OCI-LY3 (cell line): ENCODE results near the gene BCL7A.

Experiments
- H2AFZ ChIP-seq: fragments of 200-600, 300-600 bp; shearing (Covaris generic); 2 replicates; pipeline ENCODE4 v1.6.0; 2014; ENCODE audit warnings: antibody characterized with exemption, low read depth, low read length
- H3K27ac ChIP-seq: fragments of 200-600, 300-600 bp; sonication (generic); 2 replicates; pipeline ENCODE4 v1.5.1; 2014; ENCODE audit warnings: mild to moderate bottlenecking, low read length, moderate library complexity, mixed read lengths
- H3K27me3 ChIP-seq: fragments of 200-600, 300-600 bp; sonication (generic); 2 replicates; pipeline ENCODE4 v1.6.1; 2014; ENCODE audit warnings: low read depth, low read length, mixed read lengths
- H3K36me3 ChIP-seq: fragments of 200-600, 300-600 bp; sonication (generic); replicated peaks from 2 replicates; pipeline ENCODE3; 2014; ENCODE audit warnings: low read depth, low read length, mixed read lengths
- H3K4me1 ChIP-seq: fragments of 300-600, 200-600 bp; sonication (generic); 2 replicates; pipeline ENCODE4 v1.6.1; 2014; ENCODE audit warnings: low read length, mixed read lengths
- H3K4me2 ChIP-seq: fragments of 200-600, 300-600 bp; sonication (generic); 2 replicates; pipeline ENCODE4 v1.6.1; 2014; ENCODE audit warnings: low read length, mixed read lengths
- H3K4me3 ChIP-seq: fragments of 300-600, 200-600 bp; sonication (generic); 2 replicates; pipeline ENCODE4 v1.5.1; 2014; ENCODE audit warnings: antibody characterized with exemption, mild to moderate bottlenecking, low read length, moderate library complexity
- H3K79me2 ChIP-seq: fragments of 300-600, 200-600 bp; shearing (Covaris generic); 2 replicates; pipeline ENCODE4 v1.6.1; 2014; ENCODE audit warnings: mild to moderate bottlenecking, low read length, mixed read lengths
- H3K9ac ChIP-seq: fragments of 300-600, 200-600 bp; shearing (Covaris generic); 2 replicates; pipeline ENCODE4 v1.6.0; 2014; ENCODE audit warnings: mild to moderate bottlenecking, low read length, moderate library complexity
- H3K9me3 ChIP-seq: fragments of 200-600, 300-600 bp; shearing (Covaris generic); 2 replicates; pipeline ENCODE4 v1.6.1; 2014; ENCODE audit warnings: low read length, mixed read lengths; ENCODE audit not compliant: insufficient read depth
- H4K20me1 ChIP-seq: fragments of 200-600, 300-600 bp; sonication (generic); 2 replicates; pipeline ENCODE4 v1.6.1; 2016; ENCODE audit warnings: low read length, mixed read lengths; ENCODE audit not compliant: insufficient read depth
- EZH2phosphoT487 ChIP-seq: fragments of 200-600 bp; shearing (Covaris generic); IDR thresholded peaks from 2 replicates; pipeline ENCODE4 v1.6.1; 2018; ENCODE audit warnings: antibody characterized with exemption, mixed run types, low read depth
- TF ChIP-seq, protein P1 (sequence below): fragments of 200-600, 300-600 bp; sonication (generic); IDR thresholded peaks from 2 replicates; pipeline ENCODE4 v1.5.1; 2014; ENCODE audit warnings: antibody characterized with exemption, low read length, low read depth

BCL7A gene

DNA sequence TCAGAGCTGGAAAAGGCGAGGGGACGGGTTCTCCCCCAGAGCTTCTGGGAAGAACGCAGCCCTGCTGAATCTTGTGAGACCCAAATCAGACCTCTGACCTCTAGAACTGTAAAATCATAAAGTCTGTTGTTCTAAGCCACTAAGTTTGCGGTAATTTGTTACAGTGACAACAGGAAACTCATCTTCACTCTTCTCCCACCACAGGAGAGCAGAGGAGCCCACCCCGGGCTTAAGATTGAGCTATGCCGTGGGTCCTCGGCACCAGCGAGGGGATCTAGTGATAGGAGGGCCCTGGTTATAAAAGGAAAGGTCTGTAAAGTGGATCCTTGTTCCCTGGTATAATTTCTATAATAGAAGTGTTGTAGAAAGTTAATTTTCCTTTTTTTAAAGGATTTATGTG lies 64.4 kb downstream of the BCL7A start:
- Histone ChIP-seq H3K9ac (no peak overlapping the region), H3K9me3 (no peaks in the 10 kb centered on the region), H2AFZ (no peak overlapping the region), H3K4me1 (peaks cover 30% of the 10 kb centered on the region), H4K20me1 (peaks cover 40% of the 10 kb centered on the region), H3K27me3 (no peaks in the 10 kb centered on the region), H3K4me3 (no peak overlapping the region), H3K4me2 (no peak overlapping the region), H3K36me3 (peaks cover 27% of the 10 kb centered on the region), H3K79me2 (peaks cover 73% of the 10 kb centered on the region), H3K27ac (no peak overlapping the region)
- TF ChIP-seq, protein P1, sequence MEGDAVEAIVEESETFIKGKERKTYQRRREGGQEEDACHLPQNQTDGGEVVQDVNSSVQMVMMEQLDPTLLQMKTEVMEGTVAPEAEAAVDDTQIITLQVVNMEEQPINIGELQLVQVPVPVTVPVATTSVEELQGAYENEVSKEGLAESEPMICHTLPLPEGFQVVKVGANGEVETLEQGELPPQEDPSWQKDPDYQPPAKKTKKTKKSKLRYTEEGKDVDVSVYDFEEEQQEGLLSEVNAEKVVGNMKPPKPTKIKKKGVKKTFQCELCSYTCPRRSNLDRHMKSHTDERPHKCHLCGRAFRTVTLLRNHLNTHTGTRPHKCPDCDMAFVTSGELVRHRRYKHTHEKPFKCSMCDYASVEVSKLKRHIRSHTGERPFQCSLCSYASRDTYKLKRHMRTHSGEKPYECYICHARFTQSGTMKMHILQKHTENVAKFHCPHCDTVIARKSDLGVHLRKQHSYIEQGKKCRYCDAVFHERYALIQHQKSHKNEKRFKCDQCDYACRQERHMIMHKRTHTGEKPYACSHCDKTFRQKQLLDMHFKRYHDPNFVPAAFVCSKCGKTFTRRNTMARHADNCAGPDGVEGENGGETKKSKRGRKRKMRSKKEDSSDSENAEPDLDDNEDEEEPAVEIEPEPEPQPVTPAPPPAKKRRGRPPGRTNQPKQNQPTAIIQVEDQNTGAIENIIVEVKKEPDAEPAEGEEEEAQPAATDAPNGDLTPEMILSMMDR, result no peak
- TF ChIP-seq EZH2phosphoT487, result no peak

DNA sequence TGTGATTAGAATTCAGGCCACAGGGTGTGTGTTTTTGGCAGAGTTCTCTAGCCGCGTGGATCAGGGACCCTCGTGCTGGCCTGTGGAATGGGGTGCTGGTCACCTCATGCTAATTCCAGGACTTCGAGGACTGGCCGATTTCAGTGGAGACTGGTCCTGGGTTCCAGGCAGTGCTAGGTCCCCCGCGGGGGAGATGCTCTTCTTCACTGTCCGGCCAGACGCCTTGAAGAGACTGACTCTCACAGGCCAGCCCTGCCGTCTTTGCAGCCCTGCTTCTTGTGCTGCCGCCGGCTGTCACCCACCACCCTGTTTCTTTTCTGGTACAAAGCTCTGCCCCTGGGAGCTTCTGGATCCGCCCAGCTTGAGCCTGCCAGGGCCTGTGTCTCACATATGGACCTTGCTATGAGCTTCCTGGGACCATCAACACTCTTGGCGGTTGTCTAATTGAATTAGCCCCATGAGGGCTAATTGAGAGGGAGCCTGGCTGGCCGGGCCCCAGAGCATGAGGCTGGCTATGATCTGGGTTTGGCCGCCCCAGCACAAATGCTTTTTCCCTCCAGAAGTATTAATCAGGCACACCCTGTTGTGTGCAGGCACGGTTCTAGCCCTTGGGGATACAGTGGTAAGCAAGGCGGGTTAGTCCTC lies 65.1 kb downstream of the BCL7A start:
- Histone ChIP-seq H4K20me1 (peaks cover 34% of the 10 kb centered on the region), H2AFZ (no peak overlapping the region), H3K9ac (no peak overlapping the region), H3K79me2 (peaks cover 73% of the 10 kb centered on the region), H3K4me1 (peaks cover 23% of the 10 kb centered on the region), H3K36me3 (peaks cover 25% of the 10 kb centered on the region), H3K4me3 (no peak overlapping the region), H3K27ac (no peak overlapping the region), H3K27me3 (no peaks in the 10 kb centered on the region), H3K4me2 (no peak overlapping the region), H3K9me3 (no peaks in the 10 kb centered on the region)
- TF ChIP-seq EZH2phosphoT487, result no peak
- TF ChIP-seq, protein P1, result no peak

DNA sequence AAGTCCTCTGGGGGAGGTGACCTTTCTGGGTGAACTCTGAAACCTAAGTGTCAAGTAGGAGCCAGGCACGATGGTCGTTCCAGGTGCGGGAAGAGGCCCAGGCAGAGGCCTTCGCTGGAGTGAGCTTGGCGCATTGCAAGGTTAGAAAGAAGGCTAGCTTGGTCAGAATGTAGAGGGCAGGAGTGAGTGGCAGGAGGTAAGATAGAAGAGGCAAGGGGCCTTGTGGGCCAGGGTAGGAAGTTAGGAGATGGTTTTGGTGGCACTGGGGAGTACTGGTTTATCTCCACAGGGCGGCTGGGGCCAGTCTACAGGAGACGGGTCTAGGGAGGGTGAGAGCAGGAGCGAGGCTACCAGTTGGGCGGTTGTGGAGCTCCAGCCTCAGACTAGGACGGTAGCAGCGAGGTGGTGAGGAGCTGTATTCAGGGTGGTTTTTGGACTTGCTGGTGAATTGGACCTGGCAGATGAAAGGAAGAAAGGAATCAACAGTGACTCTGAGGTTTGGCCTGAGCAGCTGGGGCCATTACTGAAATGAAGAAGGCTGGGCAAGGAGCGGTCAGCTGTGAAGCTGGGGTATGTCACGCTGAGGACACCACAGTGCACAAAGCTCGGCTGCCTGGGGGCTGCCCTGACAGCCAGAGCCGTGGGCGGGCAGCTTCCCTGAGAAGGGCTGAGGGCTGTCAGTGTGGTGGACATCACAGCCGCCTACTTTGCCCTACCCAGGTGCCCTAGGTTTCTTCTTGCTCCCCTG lies 65.9 kb downstream of the BCL7A start:
- Histone ChIP-seq H3K9ac (no peak overlapping the region), H2AFZ (no peak overlapping the region), H3K27ac (no peak overlapping the region), H4K20me1 (peaks cover 25% of the 10 kb centered on the region), H3K79me2 (peaks cover 72% of the 10 kb centered on the region), H3K36me3 (peaks cover 29% of the 10 kb centered on the region), H3K4me1 (peaks cover 15% of the 10 kb centered on the region), H3K9me3 (no peaks in the 10 kb centered on the region), H3K4me3 (no peak overlapping the region), H3K27me3 (no peaks in the 10 kb centered on the region), H3K4me2 (no peak overlapping the region)
- TF ChIP-seq, protein P1, result no peak
- TF ChIP-seq EZH2phosphoT487, result no peak

DNA sequence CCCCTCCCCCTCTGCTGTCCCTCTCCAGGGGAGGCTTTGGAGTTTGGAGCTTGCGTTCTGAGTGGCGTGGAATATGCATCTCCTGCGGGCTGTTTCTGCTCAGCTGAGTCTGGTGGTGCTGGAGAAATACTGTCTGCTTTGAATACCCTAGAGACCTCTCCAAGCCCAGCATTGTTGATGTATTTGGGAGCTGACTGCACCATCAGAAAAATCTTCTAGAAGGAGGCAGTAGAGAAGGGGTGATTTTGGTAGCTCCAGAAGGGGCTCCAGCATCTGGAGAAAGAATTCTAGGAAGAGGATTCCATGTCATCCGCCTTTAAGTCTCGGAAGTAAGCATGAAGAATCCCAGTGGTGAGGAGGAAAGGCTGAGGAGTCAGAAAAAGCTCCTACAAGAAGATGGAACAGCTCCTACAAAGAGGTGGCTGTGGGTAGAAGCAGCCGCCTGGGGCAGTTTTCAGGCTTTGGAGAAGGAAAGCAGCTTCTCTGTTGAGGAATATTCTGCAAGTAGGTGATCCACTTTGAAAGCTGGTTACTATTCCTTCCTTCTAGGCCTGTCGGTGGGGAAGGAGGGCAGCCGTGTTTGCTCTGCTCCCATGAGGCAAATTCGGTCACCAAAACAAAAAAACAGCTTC lies 66.6 kb downstream of the BCL7A start:
- no peaks in the 10 kb centered on the region for H3K9me3 ChIP-seq
- no peak for TF ChIP-seq EZH2phosphoT487
- TF ChIP-seq, protein P1, result no peak
- no peak overlapping the region for H2AFZ ChIP-seq
- H3K9ac ChIP-seq, result no peak overlapping the region
- no peak overlapping the region for H3K4me2 ChIP-seq
- no peak overlapping the region for H3K4me3 ChIP-seq
- peaks cover 72% of the 10 kb centered on the region for H3K79me2 ChIP-seq
- H3K36me3 ChIP-seq, result peaks cover 36% of the 10 kb centered on the region
- H3K27me3 ChIP-seq, result no peaks in the 10 kb centered on the region
- peaks cover 20% of the 10 kb centered on the region; the same call in 1 of the 2 replicates for H4K20me1 ChIP-seq
- H3K4me1 ChIP-seq, result peaks cover 8% of the 10 kb centered on the region
- no peak overlapping the region for H3K27ac ChIP-seq
